ENCODE results near the gene ANKRD65.
"Not testable (repeated sequence)": the region's sequence is repeated elsewhere in the genome, so short reads cannot be mapped to it uniquely, and the experiment has no call there.

The ANKRD65 gene

DNA sequence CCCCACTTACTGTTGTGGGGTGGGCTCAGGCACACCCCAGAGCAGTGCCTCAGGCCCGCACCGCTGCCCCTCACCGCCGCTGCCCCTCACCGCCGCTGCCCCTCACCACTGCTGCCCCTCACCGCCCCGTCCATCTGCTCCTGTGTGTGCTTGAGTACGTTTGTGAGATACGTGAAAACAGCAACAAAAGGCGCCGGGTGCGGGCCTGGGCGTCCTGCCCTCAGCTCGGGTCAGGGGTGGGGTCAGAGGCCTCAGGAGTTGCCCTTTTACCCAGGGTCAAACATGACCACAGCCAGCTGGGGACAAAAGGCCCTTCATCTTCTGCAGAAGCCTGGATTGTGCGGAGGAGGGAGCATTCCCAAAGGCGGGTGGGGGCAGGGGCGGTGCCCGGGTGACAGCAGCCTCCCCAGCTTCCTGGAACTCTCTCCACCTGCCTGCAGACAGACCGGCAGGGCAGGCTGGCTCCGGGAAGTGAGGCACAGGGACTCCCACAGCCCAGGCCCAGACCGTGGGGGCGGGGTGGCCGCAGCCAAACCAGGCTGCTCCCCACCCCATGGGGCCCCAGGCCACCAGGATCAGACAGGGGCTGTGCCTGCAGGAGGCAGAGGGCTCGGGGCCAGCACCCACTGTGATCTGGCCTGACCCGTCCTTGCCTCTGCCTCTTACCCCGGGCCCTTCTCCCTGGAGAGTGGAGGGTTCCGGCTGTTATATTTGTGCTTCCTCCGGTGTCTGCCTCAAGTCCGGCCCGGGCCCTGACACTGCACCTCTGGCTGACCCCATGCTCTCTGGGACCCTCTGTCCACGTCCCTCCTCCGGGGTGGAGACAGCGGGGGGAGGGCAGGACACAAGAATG, 12.1 kb upstream of the ANKRD65 start:
- no peaks in the 10 kb centered on the region for H3K9me3 ChIP-seq (ENCODE audit: low read depth, low read length)
- TF ChIP-seq POLR2AphosphoS5 (IDR thresholded peaks at IDR 0.05; ENCODE audit: borderline replicate concordance, low read depth, low read length) = no peak
- TF ChIP-seq FOXP2 (optimal IDR thresholded peaks at IDR 0.05; ENCODE audit: control extremely low read depth, extremely low read length, insufficient read depth) = no peak
- TF ChIP-seq EZH2 (IDR thresholded peaks at IDR 0.05) = no peak
- no peak overlapping the region for H3K4me3 ChIP-seq
- no peak for DNase-seq (ENCODE audit: low read depth, low spot score)
- no peak overlapping the region for H3K27ac ChIP-seq
- no peak overlapping the region for H3K9ac ChIP-seq (ENCODE audit: insufficient read length)
- no peaks in the 10 kb centered on the region for H3K36me3 ChIP-seq (ENCODE audit: insufficient read depth, low read length)

DNA sequence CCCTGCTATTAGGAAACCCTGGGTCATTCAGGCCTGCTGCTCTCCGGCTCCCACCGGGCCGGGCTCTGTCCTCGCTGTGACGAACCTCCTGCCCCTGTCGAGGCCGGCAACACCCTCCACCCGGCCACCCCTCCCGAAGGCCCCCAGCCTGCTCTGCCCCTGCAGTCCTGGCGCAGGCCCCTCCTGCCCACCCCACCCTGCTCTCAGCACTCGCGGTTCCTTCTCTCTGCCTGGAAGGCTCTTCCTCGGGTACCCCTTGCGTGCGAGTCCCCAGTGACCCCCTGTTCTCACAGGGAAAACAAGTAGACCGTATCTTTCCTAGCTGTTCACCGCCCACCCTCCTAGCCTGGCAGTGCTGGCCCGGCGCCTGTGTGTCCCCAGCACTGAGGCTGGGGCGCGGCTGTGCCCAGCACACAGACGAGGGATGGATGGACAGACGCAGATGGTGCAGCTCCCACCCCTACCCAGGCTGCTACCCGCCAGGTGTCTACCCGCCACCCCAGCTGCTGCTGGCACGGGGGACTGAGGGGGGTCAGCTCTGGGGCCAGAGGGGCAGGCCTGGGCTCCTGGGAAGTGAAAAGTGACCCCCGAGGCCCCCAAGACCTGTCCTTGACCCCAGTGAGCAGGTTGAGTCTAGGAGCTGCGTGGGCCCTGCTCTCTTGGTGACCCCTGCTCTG, 11.3 kb upstream of the ANKRD65 start:
- H3K36me3 ChIP-seq (ENCODE audit: insufficient read depth, low read length) = no peaks in the 10 kb centered on the region
- no peak overlapping the region for H3K9ac ChIP-seq (ENCODE audit: insufficient read length)
- H3K4me3 ChIP-seq = no peak overlapping the region
- DNase-seq (ENCODE audit: low read depth, low spot score) = no peak
- no peak for TF ChIP-seq POLR2AphosphoS5 (IDR thresholded peaks at IDR 0.05; ENCODE audit: borderline replicate concordance, low read depth, low read length)
- no peak overlapping the region for H3K27ac ChIP-seq
- H3K9me3 ChIP-seq (ENCODE audit: low read depth, low read length) = no peaks in the 10 kb centered on the region

DNA sequence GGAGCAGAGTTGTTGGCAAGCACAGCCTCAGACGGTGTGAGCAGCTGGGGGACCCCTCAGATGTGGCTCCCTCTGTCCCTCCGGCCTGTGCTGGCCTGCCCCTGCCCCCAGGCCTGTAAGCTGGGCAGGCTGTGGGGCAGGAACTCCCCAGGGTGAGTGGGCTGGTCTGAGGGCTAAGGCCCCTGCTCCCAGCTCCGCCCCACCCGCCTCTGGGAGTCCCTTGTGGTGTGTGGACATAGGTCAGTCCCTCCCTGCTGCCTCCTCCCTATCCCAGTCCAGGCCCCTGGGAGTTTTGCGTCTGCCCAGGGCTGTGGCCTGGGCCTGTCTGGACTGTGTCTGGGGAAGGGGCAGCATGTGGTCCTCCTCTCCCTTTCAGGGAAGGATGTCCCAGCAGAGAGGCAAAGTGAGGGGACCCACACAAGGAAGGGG, 10.8 kb upstream of the ANKRD65 start:
- no peak overlapping the region for H3K27ac ChIP-seq
- H3K9ac ChIP-seq (ENCODE audit: insufficient read length) = no peak overlapping the region
- TF ChIP-seq POLR2AphosphoS5 (IDR thresholded peaks at IDR 0.05; ENCODE audit: borderline replicate concordance, low read depth, low read length) = no peak
- no peak for TF ChIP-seq FOXP2 (optimal IDR thresholded peaks at IDR 0.05; ENCODE audit: control extremely low read depth, extremely low read length, insufficient read depth)
- TF ChIP-seq EZH2 (IDR thresholded peaks at IDR 0.05) = no peak
- no peak for DNase-seq (ENCODE audit: low read depth, low spot score)
- no peaks in the 10 kb centered on the region for H3K36me3 ChIP-seq (ENCODE audit: insufficient read depth, low read length)
- no peaks in the 10 kb centered on the region for H3K9me3 ChIP-seq (ENCODE audit: low read depth, low read length)
- no peak overlapping the region for H3K4me3 ChIP-seq

DNA sequence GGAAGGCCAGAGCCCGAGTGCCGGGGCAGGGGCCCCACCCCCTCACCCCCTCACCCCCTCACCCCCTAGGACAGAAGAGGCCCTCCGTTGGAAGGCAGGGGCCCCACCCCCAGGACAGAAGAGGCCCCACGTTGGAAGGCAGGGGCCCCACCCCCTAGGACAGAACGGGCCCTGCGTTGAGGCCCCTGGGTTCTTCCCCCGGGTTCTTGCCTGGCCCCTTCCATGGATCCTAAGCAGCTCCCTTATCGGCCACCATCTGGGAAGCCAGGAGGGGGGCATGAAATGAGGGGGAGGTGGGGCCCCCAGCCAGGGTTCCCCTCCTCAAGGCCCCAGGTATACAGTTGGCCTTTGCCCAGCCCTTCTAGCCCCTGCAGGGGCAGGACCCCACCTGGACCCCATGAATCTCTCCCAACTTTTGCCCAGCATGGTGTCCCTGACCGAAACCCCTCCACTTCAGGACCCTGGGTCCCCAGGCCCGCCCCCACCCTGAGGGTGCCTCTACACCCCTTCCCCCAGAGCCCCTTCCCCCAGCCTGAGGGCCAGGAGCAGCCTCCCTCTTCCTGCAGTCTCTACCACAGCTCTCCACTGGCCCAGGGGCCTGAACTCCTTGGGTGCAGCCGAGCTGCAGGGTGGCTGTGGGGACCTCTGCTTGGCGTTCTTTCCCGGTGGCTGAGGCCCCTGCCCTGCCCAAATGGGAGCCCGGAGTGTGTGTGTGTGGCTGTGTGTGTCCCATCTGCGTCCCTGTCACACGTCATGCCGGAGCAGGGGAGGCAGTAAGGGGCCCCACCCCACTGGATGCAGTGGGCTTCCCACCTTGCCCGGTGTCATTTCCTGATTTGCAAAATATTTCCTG, 10.1 kb upstream of the ANKRD65 start:
- no peak overlapping the region for H3K27ac ChIP-seq

DNA sequence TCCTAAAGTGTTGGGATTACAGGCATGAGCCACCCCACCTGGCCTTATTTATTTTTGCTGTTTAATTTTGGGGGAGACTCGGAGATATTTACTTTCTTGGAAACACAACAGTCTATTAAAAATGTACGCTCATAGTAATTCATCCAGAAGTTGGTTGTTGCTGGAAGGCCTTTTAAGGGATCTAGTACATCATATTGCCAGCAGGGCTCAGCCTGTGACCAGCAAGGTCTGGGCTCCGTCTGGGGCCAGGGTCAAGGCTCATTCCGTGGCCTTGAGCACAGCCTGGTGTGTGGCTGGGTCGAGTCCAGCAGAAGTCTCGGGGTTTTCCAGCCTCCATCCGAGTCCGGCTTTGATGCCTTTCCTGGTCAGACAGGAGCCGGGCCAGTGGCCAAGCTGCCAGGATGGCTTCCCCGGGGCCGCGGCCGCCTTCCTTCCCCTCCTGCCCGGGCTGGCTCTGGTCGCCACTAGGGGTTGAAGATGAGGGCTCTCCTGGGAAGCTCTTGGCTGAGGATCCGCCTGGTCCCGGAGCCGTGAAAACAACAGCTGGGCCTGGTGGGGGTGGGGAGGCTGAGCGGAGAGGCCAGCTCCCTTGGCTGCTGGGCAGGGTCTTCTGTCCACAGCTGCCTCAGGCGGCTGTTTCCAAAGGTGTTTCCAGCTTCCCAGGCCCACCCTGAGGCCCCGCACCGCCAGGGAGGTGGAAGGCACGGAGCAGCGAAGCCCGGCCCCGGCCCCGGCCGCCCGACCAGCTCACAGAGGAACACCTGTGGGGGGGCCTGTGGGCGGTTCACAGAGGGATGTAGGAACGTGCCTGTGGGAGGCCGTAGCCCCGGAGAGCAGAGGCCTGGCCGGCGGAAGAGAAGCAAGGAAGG, 9.3 kb upstream of the ANKRD65 start:
- Histone ChIP-seq H3K9ac (ENCODE audit: insufficient read length) (no peak overlapping the region), H3K36me3 (ENCODE audit: insufficient read depth, low read length) (no peaks in the 10 kb centered on the region), H3K27ac (no peak overlapping the region), H3K4me3 (no peak overlapping the region), H3K9me3 (ENCODE audit: low read depth, low read length) (no peaks in the 10 kb centered on the region)
- no peak for TF ChIP-seq EZH2 (IDR thresholded peaks at IDR 0.05)
- no peak for TF ChIP-seq POLR2AphosphoS5 (IDR thresholded peaks at IDR 0.05; ENCODE audit: borderline replicate concordance, low read depth, low read length)
- TF ChIP-seq FOXP2 (optimal IDR thresholded peaks at IDR 0.05; ENCODE audit: control extremely low read depth, extremely low read length, insufficient read depth) = no peak
- no peak for DNase-seq (ENCODE audit: low read depth, low spot score)

More for the DNA sequence above, 10.1 kb upstream of the ANKRD65 start:
- Histone ChIP-seq H3K4me3 (no peak overlapping the region), H3K9ac (ENCODE audit: insufficient read length) (no peak overlapping the region), H3K36me3 (ENCODE audit: insufficient read depth, low read length) (no peaks in the 10 kb centered on the region), H3K9me3 (ENCODE audit: low read depth, low read length) (no peaks in the 10 kb centered on the region)
- DNase-seq (ENCODE audit: low read depth, low spot score) = no peak
- TF ChIP-seq EZH2 (IDR thresholded peaks at IDR 0.05) (no peak), FOXP2 (optimal IDR thresholded peaks at IDR 0.05; ENCODE audit: control extremely low read depth, extremely low read length, insufficient read depth) (no peak), POLR2AphosphoS5 (IDR thresholded peaks at IDR 0.05; ENCODE audit: borderline replicate concordance, low read depth, low read length) (no peak)

DNA sequence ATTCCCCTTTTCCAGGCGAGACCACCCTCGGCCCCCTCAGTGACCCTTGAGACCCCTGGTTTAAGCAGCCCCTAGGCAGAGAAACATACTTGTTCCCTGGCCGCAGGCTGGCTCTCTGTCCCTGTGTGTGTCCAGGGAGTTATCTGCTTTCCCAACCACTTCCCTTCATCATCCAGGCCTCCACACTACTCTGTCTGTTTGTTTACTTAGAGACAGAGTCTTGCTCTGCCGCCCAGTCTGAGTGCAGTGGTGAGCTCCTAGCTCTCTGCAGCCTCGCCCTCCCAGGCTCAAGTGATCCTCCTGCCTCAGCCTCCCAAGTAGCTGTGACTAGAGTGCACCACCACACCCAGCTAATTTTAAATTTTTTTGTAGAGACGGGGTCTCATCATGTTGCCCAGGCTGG, 8.6 kb upstream of the ANKRD65 start:
- no peak for DNase-seq (ENCODE audit: low read depth, low spot score)
- TF ChIP-seq EZH2 (IDR thresholded peaks at IDR 0.05) = no peak
- TF ChIP-seq POLR2AphosphoS5 (IDR thresholded peaks at IDR 0.05; ENCODE audit: borderline replicate concordance, low read depth, low read length) = no peak
- no peak for TF ChIP-seq FOXP2 (optimal IDR thresholded peaks at IDR 0.05; ENCODE audit: control extremely low read depth, extremely low read length, insufficient read depth)
- Histone ChIP-seq H3K36me3 (ENCODE audit: insufficient read depth, low read length) (no peaks in the 10 kb centered on the region), H3K9ac (ENCODE audit: insufficient read length) (no peak overlapping the region), H3K27ac (no peak overlapping the region), H3K9me3 (ENCODE audit: low read depth, low read length) (no peaks in the 10 kb centered on the region), H3K4me3 (no peak overlapping the region)

DNA sequence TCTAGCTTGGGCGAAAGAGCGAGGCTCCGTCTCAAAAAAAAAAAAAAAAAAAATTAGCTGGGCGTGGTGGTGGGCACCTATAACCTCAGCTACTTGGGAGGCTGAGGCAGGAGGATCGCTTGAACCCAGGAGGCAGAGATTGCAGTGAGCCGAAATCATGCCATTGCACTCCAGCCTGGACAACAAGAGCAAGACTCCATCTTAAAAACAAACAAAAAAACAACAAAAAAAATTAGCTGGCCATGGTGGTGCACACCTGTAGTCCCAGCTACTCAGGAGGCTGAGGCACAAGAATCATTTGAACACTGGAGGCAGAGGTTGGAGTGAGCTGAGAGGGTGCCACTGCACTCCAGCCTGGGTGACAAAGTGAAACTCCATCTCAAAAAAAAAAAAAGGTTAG, 7.9 kb upstream of the ANKRD65 start:
- H3K9me3 ChIP-seq (ENCODE audit: low read depth, low read length); H3K27ac ChIP-seq; H3K9ac ChIP-seq (ENCODE audit: insufficient read length); H3K36me3 ChIP-seq (ENCODE audit: insufficient read depth, low read length); H3K4me3 ChIP-seq; DNase-seq (ENCODE audit: low read depth, low spot score): not testable (repeated sequence)
